Peyer's patch (tissue), 4 donors: Measurements from ENCODE around the gene MECR. TPM values are rescaled to one million over a fixed set of nuclear protein-coding genes. Genes with fewer than 3 reads are reported as not detected.

Source experiments
- DNase-seq, 3 donors: peaks; one replicate each; pipeline ENCODE4 v3.0.0-alpha.2; 2017 to 2019
- H3K27ac ChIP-seq, 4 donors: fragments of 200-600 bp; sonication (generic); one replicate each; pipeline ENCODE4 v1.5.1; 2016 to 2019
- H3K27me3 ChIP-seq, 2 donors: fragments of 200-600 bp; sonication (generic); one replicate each; pipeline ENCODE4 v1.5.1; 2019
- H3K36me3 ChIP-seq, 3 donors: fragments of 200-600 bp; sonication (generic); one replicate each; pipeline ENCODE4 v1.5.1; 2016 to 2019
- H3K4me1 ChIP-seq, 4 donors: fragments of 200-600 bp; sonication (generic); one replicate each; pipeline ENCODE4 v1.5.1; 2016 to 2019
- H3K4me3 ChIP-seq, 4 donors: fragments of 200-600 bp; sonication (generic); 1 replicate in 3 of 4; 2 replicates in 1 of 4; pipeline ENCODE4 v1.5.1; 2016 to 2019; ENCODE audit warnings: mild to moderate bottlenecking in 1 of 4
- H3K9me3 ChIP-seq, 4 donors: fragments of 200-600 bp; sonication (generic); one replicate each; pipeline ENCODE4 v1.5.1; 2016 to 2019; ENCODE audit warnings: mild to moderate bottlenecking in 1 of 4
- POLR2A ChIP-seq, 2 donors: fragments of 450-650 bp; IDR thresholded peaks; one replicate each; pipeline ENCODE4 v1.5.1; 2017; ENCODE audit warnings: antibody characterized with exemption in 2 of 2, mild to moderate bottlenecking in 2 of 2, moderate library complexity in 2 of 2
- total RNA-seq, 4 donors: library from RNA; depleted of rRNA; stranded (reverse); fragments of >200 nt; gene quantifications; one replicate each; pipeline ENCODE4 v1.1.0, GENCODE V29; 2016
- TF ChIP-seq, protein P1 (sequence below), 6 experiments: fragments of 450-650 bp in 4 of 6; fragments of 200-600 bp in 2 of 6; sonication (generic) in 1 of 6; IDR thresholded peaks; one replicate each; pipeline ENCODE4 v1.5.1; 2017 to 2019; ENCODE audit warnings: antibody characterized with exemption in 6 of 6, mild to moderate bottlenecking in 3 of 6, moderate library complexity in 1 of 6

The MECR gene
- total RNA-seq, 4 donors from 2014 or later = 9.3 to 31.4 (median 19.1) TPM

DNA sequence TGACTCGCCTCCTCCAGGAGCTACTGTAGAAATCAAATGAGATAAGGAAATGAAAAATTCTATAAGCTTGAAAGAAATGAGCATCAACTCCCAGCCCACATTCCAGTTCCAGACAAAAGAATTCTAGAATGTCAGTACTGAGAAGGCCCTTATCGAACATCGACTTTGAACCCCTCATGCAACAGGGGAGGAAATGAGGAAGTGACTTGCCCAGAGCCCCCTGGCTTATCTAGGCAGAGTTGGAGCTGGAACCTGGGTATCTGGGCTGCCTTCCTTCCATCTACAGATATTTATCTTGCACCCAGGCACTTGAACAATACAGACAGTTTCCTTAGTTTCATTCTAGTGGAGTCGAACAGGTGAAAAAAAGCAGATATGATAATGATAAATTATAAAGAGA, 22.3 kb downstream of the MECR start:
- H3K4me1 ChIP-seq = no peaks in the 10 kb centered on the region
- no peak for DNase-seq
- H3K4me3 ChIP-seq = no peak overlapping the region
- no peaks in the 10 kb centered on the region for H3K27me3 ChIP-seq
- H3K36me3 ChIP-seq = peaks cover 0 to 39% (median 0%) of the 10 kb centered on the region in 3 donors
- no peaks in the 10 kb centered on the region for H3K9me3 ChIP-seq
- TF ChIP-seq, protein P1, sequence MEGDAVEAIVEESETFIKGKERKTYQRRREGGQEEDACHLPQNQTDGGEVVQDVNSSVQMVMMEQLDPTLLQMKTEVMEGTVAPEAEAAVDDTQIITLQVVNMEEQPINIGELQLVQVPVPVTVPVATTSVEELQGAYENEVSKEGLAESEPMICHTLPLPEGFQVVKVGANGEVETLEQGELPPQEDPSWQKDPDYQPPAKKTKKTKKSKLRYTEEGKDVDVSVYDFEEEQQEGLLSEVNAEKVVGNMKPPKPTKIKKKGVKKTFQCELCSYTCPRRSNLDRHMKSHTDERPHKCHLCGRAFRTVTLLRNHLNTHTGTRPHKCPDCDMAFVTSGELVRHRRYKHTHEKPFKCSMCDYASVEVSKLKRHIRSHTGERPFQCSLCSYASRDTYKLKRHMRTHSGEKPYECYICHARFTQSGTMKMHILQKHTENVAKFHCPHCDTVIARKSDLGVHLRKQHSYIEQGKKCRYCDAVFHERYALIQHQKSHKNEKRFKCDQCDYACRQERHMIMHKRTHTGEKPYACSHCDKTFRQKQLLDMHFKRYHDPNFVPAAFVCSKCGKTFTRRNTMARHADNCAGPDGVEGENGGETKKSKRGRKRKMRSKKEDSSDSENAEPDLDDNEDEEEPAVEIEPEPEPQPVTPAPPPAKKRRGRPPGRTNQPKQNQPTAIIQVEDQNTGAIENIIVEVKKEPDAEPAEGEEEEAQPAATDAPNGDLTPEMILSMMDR (IDR thresholded peaks at IDR 0.05) = no peak
- no peak for TF ChIP-seq POLR2A (IDR thresholded peaks at IDR 0.05)
- H3K27ac ChIP-seq = no peak overlapping the region

DNA sequence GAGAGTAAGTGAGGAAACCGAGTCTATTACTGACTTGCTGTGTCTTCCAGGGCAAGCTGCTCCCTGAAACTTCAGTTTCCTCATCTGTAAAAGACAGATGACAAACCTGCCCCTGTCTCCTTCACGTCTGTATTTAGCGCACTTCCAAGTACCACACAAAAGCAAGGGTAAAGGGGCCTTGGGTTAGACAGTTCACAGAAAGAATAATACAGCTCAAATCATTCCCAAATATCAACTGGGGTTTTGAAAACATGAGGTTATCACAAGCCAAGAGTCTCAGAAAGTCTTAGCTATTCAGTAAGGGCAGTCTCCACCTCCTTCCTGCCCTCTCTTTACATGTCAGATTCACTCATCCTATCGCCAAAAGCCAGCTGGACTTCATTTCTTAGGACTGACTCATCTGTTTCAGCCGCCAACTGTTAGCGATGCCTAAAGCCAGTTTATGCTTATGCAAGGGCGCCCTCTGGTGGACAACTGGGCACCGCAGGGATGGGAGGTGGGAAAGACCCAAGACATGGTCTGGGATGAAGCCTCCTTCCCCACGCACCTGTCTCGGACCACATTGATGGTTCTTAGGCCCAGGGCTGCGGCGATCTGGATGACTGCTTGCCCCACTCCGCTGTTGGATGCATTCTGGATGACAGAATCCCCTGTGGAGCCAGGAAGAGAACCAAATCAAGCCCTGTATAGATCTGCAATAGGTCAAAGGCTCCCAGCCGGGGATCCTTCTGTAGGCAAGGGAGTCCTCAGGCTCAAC, 28.0 kb downstream of the MECR start:
- DNase-seq = peak; percentile 91 to 97 (median 94)
- TF ChIP-seq POLR2A (IDR thresholded peaks at IDR 0.05) = no peak
- TF ChIP-seq, protein P1 (IDR thresholded peaks at IDR 0.05) = peak; percentile 94 to 98 (median 97)
- peaks cover 0 to 6% (median 3%) of the 10 kb centered on the region in 4 donors for H3K4me1 ChIP-seq
- H3K27me3 ChIP-seq = no peaks in the 10 kb centered on the region
- no peak overlapping the region for H3K4me3 ChIP-seq
- no peaks in the 10 kb centered on the region for H3K9me3 ChIP-seq
- peak overlapping the region; percentile 20 to 77 (median 58) for H3K27ac ChIP-seq
- H3K36me3 ChIP-seq = peaks cover 0 to 35% (median 0%) of the 10 kb centered on the region in 3 donors

DNA sequence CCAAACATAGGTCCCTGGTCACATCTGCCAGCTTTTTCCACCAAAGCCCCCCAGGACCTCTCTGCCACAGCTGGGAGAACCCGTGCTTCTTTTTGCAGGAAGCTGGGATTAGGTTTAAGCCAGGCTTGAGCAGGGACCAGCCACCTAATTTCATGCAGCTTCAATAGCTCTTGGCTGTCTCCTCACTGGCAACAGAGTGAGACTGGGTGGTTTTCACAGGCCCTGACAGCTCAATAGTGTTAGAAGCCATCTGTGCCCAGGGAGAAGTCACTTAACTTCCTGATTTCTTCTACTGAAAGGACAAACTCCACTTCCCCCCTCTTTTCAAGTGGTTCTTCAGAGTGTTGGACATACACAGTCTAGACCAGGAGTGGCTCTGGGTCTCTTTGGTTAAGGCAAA, 28.7 kb downstream of the MECR start:
- no peaks in the 10 kb centered on the region for H3K9me3 ChIP-seq
- H3K36me3 ChIP-seq = peaks cover 0 to 35% (median 0%) of the 10 kb centered on the region in 3 donors
- TF ChIP-seq POLR2A (IDR thresholded peaks at IDR 0.05) = no peak
- TF ChIP-seq, protein P1 (IDR thresholded peaks at IDR 0.05) = no peak
- no peak overlapping the region for H3K4me3 ChIP-seq
- H3K4me1 ChIP-seq = peaks cover 0 to 6% (median 3%) of the 10 kb centered on the region in 4 donors
- no peaks in the 10 kb centered on the region for H3K27me3 ChIP-seq
- no peak for DNase-seq
- peak overlapping the region; percentile 20 to 77 (median 58) for H3K27ac ChIP-seq

DNA sequence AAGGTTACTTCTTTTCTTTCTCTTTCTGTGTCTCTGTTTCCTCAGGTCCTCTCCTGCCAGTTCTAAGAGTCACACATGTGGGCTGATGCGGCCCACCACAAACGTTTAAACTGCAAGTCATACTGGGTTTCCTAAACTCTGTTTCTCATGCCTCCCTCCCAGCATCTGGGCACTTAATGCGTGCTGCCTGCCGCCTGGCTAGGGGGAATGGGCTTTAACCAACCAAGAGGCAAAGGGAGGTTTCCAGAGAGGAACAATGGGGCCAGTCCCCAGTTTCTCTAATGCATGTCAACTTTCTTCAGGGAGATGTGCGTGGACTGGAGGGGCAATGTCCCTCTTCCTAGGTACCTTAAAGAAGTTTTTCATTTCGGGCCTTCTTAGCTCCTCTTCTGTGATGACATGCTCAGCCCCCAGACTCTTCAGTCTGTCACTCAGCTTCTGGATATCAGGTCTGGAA, 29.1 kb downstream of the MECR start:
- no peak for DNase-seq
- no peak overlapping the region for H3K4me3 ChIP-seq
- H3K4me1 ChIP-seq = peaks cover 0 to 6% (median 3%) of the 10 kb centered on the region in 4 donors
- H3K36me3 ChIP-seq = peaks cover 0 to 35% (median 0%) of the 10 kb centered on the region in 3 donors
- H3K9me3 ChIP-seq = no peaks in the 10 kb centered on the region
- no peaks in the 10 kb centered on the region for H3K27me3 ChIP-seq
- TF ChIP-seq, protein P1 (IDR thresholded peaks at IDR 0.05) = no peak
- peak overlapping the region in 2 of 4 donors; percentile 47 to 70 for H3K27ac ChIP-seq

DNA sequence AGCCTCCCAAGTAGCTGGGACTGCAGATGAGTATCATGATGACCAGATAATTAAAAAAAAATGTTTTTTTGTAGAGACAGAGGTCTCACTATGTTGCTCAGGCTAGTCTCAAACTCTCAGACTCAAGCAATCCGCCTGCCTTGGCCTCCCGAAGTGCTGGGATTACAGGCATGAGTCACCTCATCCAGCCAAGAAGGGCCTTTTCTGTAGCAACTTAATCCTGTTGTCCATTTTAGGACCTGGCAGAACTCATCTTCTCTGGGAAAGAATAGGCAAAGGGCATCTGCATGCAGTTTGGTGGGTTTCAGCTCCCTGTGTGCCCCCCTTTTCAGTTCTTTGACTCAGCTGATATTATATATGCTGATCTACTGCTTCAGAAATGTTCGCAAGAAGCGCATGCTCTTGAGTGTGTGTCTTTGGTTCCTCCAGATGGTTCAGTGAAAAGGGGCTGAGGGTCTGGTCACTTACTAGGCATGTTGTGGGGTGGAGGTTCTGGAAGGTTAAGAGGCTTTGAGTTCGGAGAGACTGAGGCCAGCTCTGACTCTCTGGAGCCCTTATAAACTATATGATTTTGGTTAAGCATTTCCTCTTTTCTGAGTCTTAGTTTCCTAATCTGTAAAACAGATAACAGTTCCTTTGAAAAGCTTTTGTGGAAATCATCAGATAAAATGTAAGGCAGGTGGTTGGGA, 29.7 kb downstream of the MECR start:
- no peak for DNase-seq
- Histone ChIP-seq H3K9me3 (no peaks in the 10 kb centered on the region), H3K27me3 (no peaks in the 10 kb centered on the region), H3K4me1 (peaks cover 0 to 6% (median 3%) of the 10 kb centered on the region in 4 donors), H3K36me3 (peaks cover 0 to 29% (median 0%) of the 10 kb centered on the region in 3 donors), H3K4me3 (no peak overlapping the region), H3K27ac (no peak overlapping the region)
- no peak for TF ChIP-seq POLR2A (IDR thresholded peaks at IDR 0.05)
- TF ChIP-seq, protein P1 (IDR thresholded peaks at IDR 0.05) = no peak
